T-helper 2 cell treated with Interferon-gamma antibody and Interleukin-4, amounts not matched to agents 100 ng/mL and 5 ng/mL, for 36 hours (primary cell): ENCODE data around the gene ZMIZ2. TPM values are rescaled to one million over a fixed set of nuclear protein-coding genes. Genes with fewer than 3 reads are reported as not detected.
"Not testable (repeated sequence)": the region's sequence is repeated elsewhere in the genome, so short reads cannot be mapped to it uniquely, and the experiment has no call there.

Experiments used
- intact Hi-C: fragments of 100-400 bp; cut with micrococcal nuclease; formaldehyde crosslinking; loops from one replicate; pipeline ENCODE4 v1.15.1; 2023
- total RNA-seq: library from RNA; stranded (reverse); gene quantifications from 2 replicates; pipeline ENCODE4 v1.2.3, GENCODE V29; 2022

The ZMIZ2 gene, protein sequence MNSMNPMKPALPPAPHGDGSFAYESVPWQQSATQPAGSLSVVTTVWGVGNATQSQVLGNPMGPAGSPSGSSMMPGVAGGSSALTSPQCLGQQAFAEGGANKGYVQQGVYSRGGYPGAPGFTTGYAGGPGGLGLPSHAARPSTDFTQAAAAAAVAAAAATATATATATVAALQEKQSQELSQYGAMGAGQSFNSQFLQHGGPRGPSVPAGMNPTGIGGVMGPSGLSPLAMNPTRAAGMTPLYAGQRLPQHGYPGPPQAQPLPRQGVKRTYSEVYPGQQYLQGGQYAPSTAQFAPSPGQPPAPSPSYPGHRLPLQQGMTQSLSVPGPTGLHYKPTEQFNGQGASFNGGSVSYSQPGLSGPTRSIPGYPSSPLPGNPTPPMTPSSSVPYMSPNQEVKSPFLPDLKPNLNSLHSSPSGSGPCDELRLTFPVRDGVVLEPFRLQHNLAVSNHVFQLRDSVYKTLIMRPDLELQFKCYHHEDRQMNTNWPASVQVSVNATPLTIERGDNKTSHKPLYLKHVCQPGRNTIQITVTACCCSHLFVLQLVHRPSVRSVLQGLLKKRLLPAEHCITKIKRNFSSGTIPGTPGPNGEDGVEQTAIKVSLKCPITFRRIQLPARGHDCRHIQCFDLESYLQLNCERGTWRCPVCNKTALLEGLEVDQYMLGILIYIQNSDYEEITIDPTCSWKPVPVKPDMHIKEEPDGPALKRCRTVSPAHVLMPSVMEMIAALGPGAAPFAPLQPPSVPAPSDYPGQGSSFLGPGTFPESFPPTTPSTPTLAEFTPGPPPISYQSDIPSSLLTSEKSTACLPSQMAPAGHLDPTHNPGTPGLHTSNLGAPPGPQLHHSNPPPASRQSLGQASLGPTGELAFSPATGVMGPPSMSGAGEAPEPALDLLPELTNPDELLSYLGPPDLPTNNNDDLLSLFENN
- total RNA-seq, result 84.1 and 87.8 TPM in 2 replicates

DNA sequence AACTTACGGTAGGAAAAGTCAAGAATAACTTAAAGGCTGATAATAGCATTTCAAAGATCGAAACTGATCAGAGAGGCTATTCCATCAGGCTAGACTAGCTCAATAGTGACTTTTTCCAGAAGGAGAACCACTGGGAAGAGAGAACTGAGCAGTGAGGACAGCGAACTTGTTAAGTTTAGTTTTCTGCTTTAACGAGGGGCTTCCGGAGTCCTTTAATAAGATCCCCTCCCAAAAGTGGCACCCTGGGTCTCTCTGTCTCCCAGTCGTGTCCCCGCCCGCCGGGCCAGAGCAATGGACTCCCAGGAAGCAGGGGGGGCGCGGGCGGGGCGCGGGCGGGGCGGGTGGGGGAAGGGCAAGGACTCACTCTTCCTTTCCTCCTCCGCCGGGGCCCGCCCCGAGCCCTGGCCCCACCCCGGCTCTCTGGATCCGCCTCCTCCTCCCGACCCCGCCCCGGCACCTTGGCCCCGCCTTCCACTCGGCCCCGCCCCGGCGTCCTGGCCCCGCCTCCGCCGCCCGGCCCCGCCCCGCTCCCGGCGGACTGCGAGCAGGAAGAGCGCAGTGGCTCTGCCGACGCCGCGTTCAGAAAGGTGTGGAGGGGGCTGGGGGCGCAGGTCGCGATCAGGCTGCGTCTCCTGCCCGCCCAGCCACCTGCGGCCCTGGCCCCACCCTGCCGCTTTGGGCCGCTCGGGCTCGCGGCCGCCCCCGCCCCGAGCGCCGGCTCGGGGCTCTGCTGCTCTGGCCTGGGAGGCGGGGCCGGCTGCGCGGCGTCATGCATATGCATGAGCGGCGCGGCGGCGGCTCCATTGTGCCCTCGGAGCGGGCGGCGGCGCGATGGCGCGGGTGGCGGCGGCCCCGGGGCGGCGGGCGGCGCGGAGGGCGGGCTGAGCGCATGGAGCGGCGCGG is at the start of gene ZMIZ2:
Gene ZMIZ2 (plus strand): TSS at position 803 of the 903 bp plus-strand sequence. CDS start 7,403 bp downstream, outside the sequence.
- intact Hi-C loops, result loop anchor here (1.0 to 2.0 kb wide), 8 partner anchors 48 to 363 kb away; partner anchors contain the start of genes CCM2, OGDH, PPIA and PURB

DNA sequence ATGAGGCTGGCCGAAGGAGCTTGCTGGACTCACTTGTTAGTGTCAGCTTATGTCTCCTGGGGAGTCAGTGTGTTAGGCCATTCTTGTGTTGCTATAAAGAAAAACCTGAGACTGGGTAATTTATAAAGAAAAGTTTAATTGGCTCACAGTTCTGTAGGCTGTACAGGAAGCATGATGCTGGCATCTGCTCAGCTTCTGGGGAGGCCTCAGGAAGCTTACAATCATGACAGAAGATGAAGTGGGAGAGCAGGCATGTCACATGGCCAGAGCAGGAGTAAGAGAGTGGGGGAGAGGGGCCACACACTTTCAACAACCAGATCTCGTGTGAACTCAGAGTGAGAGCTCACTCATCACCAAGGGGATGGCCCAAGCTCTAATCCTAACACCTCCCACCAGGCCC is 49.0 kb upstream of the ZMIZ2 start:
- intact Hi-C loops, result not testable (repeated sequence)

DNA sequence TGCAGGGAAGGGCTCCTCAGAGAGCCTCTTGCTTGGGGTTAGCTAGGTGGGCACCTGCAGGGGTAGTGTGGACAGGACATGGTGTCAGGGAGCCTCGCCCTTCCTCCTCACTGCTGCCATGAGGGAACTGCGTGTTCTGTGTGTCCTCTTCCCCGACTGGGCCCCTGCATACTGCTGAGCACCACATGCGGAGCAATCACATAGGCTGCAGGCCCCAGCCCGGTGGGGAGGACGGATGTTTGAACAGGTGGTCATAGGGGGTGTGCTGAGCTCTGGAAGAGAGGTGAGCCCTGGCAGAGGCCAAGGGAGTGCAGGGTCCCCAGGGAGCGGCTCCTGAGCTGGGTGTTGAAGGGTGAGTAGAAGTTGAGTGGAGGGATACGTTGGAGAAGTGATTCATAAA is 48.3 kb upstream of the ZMIZ2 start:
- intact Hi-C loops, result no loop called here

DNA sequence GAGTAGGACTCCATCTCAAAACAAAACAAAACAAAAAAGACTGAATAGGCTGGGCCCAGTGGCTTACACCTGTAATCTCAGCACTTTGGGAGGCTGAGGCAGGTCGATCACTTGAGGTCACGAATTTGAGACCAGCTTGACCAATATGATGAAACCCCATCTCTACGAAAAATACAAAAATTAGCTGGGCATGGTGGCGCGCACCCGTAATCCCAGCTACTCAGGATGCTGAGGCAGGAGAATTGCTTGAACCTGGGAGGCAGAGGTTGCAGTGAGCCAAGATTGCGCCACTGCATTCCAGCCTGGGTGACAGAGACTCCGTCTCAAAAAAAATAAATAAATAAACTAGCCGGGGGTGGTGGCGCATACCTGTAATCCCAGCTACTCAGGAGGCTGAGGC is 45.3 kb upstream of the ZMIZ2 start:
- intact Hi-C loops, result not testable (repeated sequence)

DNA sequence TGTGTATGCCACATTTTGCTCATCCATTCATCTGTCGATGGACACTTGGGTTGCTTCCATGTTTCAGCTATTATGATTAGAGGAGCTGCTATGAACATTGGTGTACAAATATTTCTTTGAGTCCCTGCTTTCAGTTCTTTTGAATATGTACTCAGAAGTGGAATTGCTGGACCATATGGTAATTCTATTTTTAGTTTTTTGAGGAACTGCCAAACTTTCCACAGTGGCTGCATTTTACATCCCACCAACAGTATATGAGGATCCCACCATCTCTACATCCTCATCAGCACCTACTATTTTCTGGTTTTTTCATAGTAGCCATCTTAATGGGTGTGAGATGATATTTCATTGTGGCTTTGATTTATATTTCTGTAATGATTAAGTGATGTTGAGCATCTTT is 44.7 kb upstream of the ZMIZ2 start:
- intact Hi-C loops, result no loop called here

DNA sequence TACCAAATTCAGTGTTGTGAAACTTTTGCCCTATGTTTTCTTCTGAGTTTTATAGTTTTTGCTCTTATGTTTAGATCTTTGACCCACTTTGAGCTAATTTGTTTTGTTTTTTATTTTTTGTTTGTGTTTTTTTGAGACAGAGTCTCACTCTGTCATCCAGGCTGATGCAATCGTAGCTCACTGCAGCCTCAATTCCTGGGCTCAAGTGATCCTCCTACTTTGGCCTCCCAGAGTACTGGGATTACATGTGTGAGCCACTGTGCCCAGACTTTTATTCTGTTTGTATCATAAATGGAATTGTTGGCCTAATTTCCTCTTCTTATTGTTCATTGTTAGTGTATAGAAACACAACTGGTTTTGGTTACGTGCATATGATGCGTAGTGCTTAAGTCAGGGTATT is 43.2 kb upstream of the ZMIZ2 start:
- intact Hi-C loops, result no loop called here

DNA sequence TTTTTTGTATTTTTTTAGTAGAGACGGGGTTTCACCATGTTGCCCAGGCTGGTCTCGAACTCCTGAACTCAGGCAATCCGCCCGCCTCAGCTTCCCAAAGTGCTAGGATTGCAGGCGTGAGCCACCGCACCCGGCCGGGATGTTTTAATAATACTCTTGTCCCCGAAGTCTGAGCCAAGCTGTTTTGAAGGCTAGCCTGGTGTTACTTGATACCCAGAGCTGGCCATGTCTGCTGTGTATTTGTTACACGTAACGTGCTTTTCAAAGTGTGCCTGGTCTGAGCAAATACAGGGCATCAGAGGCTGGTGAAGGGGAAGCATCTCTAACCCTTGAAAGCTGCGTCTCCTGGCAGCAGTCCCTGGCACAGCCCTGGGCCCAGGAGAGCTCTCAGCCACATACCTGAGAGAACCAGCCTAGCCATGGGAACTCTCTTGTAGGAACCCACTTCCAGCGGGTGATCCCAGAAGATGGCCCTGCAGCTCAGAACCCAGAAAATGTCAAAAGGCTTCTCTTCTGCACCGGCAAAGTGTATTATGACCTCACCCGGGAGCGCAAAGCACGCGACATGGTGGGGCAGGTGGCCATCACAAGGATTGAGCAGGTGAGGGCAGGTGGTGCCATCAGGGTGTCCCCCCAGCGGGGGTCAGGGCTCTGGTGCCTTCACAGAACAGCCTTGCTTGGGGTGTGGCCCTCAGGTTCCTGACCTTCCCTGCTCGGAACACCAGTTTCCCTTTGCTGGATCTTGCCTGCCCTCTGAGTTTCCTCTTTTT is 41.7 kb upstream of the ZMIZ2 start:
- intact Hi-C loops, result no loop called here

DNA sequence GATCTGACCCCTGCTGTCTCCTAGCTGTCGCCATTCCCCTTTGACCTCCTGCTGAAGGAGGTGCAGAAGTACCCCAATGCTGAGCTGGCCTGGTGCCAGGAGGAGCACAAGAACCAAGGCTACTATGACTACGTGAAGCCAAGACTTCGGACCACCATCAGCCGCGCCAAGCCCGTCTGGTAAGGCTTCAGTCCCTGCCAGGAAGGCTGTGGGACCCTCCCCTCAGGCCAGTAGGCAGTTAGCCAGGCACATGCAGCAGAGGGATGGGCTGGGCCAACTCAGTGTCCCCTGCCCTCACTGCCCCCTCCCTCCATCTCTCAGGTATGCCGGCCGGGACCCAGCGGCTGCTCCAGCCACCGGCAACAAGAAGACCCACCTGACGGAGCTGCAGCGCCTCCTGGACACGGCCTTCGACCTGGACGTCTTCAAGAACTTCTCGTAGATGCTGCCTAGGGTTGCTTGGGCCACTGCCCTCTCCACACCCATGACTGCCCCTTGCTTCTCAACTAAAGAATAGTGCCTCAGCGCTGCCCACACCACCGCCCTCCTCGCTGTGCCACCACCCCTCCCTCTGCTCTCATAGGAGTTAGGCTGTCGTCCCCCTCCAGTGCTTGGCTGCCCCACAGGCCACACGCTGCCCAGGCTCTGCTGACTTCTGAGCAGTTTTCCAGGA is 41.0 kb upstream of the ZMIZ2 start:
- intact Hi-C loops, result no loop called here

DNA sequence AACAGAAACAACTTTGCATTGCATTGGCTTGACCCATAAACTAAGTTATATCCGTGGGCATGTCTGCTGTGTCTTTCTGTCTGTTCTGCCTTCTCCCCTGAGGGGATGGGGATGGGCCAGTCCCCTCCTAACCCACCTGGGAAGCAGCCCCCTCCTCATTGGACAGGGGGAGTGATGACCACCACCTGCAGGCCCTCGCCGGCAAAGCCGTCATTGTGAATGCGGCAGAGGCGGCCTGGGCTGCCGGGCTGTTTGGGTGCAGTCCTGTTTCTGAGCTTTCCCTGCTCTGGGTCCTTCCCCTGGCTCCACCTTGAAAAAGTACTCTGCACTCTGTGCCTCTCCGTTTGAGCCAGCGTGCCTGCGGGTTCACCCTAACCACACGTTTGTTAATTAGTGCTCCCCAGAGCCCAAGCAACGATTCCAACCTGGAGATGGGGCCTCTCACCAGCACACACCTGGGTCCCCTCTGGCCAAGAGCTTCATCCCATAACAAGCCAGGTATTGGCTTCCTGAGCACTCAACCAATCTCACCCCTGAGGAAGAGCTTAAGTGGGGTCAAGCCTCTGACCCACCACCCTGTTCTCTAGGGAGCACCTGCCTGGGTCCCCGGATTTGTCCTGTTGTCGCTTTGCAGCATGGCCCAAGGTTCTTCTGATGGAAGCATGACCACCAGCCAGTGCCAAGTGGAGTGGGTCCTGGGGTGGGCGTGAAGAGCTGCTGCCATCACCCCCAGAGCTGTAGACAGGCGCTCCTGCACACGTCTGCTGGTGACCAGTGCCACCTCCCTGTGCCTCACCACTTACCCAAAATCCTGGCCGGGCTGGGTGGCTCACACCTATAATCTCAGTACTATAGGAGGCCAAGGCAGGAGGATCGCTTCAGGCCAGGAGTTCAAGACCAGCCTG is 39.4 kb upstream of the ZMIZ2 start:
- intact Hi-C loops, result no loop called here

DNA sequence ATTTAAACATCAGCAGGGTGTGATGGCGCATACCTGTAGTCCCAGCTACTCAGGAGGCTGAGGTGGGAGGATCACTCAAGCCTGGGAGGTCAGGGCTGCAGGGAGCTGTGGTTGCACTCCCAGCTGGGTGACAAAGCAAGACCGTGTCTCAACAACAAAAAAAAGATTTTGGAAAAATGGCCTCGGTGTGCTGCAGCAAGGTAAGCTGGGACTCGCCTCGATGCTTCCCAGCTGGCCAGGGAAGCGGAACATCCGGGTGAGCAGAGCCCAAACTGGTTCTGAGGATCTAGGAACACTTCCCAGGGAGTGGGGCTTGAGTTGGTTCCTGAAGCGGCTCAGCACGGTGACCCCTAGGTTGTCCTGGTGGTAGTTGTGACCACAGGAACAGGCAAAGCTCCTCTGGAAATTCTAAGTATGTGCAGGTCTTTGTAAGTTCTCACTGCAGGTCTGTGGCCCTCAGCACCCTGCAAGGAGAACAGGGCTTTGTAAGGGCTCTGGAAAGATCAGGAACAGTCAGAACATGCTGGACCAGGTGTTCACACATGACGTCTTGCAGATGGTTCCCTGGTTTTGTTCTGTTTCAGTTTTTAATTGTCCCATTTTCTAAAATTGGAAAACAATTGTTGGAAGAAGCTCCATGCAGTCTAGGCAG is 38.6 kb upstream of the ZMIZ2 start:
- intact Hi-C loops, result no loop called here

DNA sequence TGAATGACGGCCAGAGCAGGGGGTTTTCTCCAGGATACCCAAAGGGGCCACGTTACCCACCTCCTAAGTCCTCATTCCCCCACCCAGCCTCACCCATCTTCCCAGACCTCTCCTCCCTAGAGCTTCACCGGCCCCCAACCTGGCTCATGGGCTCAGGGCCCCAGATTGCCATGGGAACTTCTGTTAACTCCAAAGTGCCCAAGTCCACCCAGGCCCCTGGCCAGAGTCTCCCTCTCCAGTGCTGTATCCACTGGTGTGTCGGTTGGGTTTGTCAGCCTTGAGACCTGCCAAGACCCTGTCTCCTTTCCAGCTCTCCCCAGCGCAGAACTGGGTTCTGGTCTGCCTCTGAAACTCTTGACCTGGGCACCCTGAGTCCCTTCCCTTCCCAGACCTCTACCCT is 37.1 kb upstream of the ZMIZ2 start:
- intact Hi-C loops, result no loop called here

DNA sequence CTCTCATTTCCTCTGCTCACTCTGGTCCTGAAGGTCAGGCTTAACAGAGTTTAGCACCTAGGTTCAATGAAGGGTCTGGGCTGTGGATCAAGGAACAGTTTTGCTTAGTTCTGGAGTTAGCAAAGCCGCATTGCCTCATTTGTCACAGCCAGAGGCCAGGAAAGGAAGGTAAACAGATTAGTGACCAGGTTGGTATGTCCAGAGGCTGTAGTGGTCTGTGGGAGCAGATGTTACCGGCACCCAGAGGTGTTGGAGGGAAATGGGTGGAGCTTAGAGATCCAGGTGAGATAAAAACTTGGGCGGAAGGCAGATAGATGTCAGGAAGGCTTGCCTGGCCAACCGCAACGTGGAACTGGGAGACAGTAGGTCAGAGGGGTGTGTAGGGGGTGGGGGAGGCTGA is 36.6 kb upstream of the ZMIZ2 start:
- intact Hi-C loops, result no loop called here

DNA sequence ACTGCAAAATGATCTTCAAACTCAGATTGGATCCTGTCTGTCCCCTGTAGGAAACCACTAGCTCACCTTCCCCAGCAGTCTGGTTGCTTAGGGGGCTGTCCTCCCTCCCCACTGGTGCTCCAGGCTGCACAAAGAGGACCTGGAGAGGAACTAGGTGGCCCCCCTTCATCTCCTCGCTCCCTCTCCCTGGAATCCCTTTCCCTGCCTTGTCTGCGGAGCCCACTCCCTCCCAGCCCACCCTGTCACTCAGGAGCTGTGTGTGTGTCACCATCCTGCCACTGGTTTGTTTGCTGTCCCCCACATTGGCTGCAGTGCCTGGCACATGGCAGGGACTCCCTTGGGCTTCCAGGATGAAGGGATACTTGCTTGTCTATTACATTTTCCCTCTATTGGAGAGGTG is 35.5 kb upstream of the ZMIZ2 start:
- intact Hi-C loops, result no loop called here

DNA sequence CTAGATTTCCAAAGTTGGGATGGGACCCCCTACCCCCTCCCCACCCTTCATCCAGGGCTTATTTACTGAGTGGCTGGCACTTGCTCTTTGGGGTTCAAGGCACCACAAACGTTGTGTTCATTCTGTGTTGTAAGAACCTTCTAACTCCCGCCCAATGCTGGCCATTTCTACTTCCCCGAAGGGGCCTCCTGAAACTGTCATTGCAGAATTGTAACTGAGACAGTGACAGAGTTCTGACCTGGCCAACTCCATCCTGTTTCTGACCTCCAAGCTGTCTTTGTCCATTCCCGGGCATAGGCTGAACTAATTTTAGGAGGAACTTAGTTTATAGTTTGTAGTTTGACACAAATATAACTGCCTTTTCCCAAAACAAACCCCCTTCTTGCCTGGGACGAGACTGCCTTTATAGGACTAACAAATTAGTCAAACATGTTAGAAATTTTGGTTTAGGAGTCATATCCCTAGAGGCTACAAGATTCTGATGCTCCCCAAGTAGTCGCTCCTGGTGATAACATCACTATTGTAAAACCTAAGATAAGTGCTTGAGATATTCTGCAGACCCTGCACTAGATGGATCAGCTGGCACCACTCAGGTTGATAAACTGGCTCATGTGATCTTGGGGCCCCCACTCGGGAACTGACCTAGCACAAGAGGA is 34.8 kb upstream of the ZMIZ2 start:
- intact Hi-C loops, result no loop called here

DNA sequence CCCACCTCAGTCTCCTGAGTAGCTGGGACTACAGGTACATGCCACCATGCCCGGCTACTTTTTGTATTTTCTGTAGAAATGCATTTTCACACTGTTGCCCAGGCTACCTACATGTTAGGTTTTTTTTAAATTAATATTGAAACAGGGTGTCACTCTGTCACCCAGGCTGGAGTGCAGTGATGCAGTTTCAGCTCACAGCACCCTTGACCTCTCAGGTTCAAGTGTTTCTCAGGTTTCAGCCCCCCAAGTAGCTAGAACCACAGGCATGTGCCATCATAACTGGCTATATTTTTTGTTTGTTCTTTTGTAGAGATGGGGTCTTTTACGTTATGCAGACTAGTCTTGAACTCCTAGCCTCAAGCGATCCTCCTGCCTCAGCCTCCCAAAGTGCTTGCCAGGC is 32.4 kb upstream of the ZMIZ2 start:
- intact Hi-C loops, result no loop called here

DNA sequence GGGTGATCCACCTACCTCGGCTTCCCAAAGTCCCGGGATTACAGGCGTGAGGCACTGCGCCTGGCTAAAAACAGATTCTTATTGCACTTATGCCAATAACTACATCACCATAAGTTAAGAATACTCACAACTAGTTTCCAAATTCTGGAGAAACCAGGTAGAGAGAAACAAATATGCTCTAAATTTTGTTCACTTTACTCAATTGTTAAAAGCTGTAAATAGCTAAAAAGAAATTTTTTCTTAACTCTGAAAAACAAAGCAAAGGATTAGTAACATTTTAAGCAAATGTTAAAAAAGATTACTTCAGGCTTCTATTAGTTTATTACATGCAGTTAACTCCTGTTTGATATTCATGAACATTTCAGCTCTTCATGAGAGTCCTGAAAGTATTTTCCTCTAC is 28.3 kb upstream of the ZMIZ2 start:
- intact Hi-C loops, result no loop called here

DNA sequence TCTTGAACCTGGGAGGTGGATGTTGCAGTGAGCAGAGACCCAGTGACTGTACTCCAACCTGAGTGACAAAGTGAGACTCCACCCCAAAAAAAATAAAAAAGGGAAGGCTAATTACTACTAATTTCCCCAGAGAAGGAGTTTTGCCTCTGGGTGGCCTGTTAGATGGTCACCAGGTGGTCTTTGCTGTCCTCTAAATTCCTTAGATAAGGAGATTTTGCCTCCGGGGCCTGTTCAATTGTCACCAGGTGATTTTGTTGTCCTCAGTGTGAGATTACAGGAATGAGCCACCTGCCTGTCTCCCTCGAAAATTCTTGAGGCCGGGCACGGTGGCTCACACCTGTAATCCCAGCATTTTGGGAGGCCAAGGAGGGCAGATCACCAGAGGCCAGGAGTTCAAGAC is 24.4 kb upstream of the ZMIZ2 start:
- intact Hi-C loops, result no loop called here

DNA sequence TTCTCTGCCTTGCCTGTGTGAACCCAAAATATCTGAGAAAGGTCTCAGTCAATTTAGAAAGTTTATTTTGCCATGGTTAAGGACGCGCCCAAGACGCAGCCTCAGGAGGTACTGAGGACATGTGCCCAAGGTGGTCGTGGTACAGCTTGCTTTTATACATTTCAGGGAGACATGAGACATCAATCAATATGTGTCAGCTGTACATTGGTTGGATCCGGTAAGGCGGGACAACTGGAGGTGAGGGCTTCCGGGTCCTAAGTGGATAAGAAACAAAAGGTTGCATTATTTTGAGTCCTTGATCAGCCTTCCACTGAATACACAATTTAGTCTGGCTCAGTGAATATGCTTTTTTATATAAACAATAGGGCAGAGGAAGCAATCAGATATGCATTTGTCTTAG is 22.4 kb upstream of the ZMIZ2 start:
- intact Hi-C loops, result not testable (repeated sequence)
